ENCODE results near the gene TMEM218. TPM values are rescaled to one million over a fixed set of nuclear protein-coding genes. Genes with fewer than 3 reads are reported as not detected.

TMEM218 gene
- total RNA-seq, 4 donors from 2014 or later, result 9.9 to 19.9 (median 14.6) TPM

DNA sequence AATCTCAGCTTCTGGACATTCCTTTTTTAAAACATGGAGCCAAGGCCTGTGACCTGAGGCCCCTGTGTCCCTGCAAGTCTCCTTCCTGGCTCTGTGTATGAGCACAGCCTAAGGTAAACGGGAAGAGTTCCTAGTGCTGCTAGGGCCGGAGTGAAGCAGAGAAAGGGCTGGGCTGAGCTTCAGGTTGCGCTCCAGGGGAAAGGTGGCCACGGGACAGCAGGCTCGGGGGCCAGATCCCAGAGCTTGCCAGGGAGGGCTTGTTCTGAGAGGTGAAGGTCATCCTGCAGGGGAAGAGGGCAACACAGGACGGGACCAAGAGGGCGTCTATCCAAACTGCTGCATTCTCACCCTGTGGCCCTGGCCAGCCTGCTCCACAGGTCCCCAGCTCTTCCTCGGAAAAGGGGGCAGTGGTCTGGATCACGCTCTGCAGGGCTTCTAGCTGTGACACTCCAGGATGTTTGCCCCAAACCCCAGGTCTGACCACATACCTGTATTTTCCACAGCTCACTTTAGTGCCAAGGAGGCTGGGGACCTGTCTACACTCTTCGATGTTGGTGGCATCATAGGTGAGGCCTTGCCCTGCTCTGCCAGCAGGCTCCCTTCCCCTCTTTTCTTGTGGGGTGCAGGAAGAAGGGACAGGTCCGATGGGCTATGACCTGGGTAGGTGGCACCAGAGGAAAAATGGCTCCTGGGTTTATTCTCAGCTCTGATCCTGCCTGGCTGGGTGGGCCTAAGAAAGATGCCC is 27.9 kb downstream of the TMEM218 start:
- Histone ChIP-seq H3K4me3 (no peak overlapping the region), H3K36me3 (no peaks in the 10 kb centered on the region), H3K9me3 (no peaks in the 10 kb centered on the region), H3K27me3 (peaks cover 3% of the 10 kb centered on the region), H3K27ac (peak overlapping the region; percentile 49), H3K4me1 (peaks cover 17% of the 10 kb centered on the region)
- 73% methylated on average over 8 of the region's 11 CpGs for WGBS
- DNase-seq (ENCODE audit: low spot score in 2 of 2), result no peak
- TF ChIP-seq, protein P1, sequence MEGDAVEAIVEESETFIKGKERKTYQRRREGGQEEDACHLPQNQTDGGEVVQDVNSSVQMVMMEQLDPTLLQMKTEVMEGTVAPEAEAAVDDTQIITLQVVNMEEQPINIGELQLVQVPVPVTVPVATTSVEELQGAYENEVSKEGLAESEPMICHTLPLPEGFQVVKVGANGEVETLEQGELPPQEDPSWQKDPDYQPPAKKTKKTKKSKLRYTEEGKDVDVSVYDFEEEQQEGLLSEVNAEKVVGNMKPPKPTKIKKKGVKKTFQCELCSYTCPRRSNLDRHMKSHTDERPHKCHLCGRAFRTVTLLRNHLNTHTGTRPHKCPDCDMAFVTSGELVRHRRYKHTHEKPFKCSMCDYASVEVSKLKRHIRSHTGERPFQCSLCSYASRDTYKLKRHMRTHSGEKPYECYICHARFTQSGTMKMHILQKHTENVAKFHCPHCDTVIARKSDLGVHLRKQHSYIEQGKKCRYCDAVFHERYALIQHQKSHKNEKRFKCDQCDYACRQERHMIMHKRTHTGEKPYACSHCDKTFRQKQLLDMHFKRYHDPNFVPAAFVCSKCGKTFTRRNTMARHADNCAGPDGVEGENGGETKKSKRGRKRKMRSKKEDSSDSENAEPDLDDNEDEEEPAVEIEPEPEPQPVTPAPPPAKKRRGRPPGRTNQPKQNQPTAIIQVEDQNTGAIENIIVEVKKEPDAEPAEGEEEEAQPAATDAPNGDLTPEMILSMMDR (IDR thresholded peaks at IDR 0.05), result no peak

GRCh38 chr11:125082611-125083311 is 28.7 kb downstream of the TMEM218 start:
- Histone ChIP-seq H3K27ac (peak overlapping the region; percentile 49), H3K9me3 (no peaks in the 10 kb centered on the region), H3K4me1 (peaks cover 17% of the 10 kb centered on the region), H3K27me3 (peaks cover 3% of the 10 kb centered on the region), H3K36me3 (no peaks in the 10 kb centered on the region), H3K4me3 (no peak overlapping the region)
- DNase-seq (ENCODE audit: low spot score in 2 of 2), result no peak
- TF ChIP-seq, protein P1 (IDR thresholded peaks at IDR 0.05), result no peak
- TF ChIP-seq EP300 (IDR thresholded peaks at IDR 0.05) (no peak), POLR2AphosphoS5 (IDR thresholded peaks at IDR 0.05) (no peak), POLR2A (IDR thresholded peaks at IDR 0.05) (no peak)
- WGBS, result no CpG with 5 or more reads among the region's 10 CpGs

GRCh38 chr11:125082040-125082439 is 29.4 kb downstream of the TMEM218 start:
- no peak for TF ChIP-seq POLR2AphosphoS5 (IDR thresholded peaks at IDR 0.05)
- TF ChIP-seq, protein P1 (IDR thresholded peaks at IDR 0.05), result no peak
- no peak for TF ChIP-seq POLR2A (IDR thresholded peaks at IDR 0.05)
- no peak for TF ChIP-seq EP300 (IDR thresholded peaks at IDR 0.05)

DNA sequence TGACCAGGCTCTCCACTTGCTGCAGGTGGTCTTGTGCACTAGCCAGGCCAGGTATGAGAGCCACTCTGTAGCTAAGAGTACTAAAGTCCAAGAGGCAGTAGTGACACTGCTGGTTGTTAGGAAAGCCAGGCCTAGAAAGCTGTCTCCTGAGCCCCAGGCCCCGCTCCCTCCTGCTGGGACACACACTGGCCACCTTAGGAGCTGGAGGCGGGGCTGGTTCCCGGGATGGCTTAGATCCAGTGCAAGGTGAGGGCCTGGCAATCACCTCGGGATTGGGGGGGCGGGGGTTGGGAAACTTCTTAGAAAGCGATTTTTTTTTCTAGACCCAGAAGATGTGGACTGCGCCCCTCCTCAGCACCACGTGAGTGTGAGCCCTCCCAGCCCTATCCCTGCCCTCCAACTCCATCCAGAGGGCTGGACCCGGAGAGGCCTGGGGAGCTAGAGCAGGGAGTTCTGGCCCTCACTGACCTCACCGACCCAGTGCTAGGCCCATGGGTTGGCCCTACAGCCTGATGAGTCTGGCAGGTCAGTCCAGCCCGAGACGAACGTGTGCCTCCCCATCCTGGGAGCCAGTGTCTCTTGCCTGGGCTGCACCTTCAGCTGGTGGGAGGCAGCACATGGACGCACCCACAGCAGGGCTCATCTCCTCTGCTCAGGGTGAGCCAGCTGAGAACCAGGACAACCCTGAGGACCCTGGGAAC is 30.2 kb downstream of the TMEM218 start:
- WGBS, result 77% methylated on average over 11 of the region's 14 CpGs
- Histone ChIP-seq H3K4me1 (peaks cover 20% of the 10 kb centered on the region), H3K4me3 (no peak overlapping the region), H3K9me3 (no peaks in the 10 kb centered on the region), H3K27ac (no peak overlapping the region), H3K36me3 (no peaks in the 10 kb centered on the region), H3K27me3 (peaks cover 3% of the 10 kb centered on the region)
- TF ChIP-seq, protein P1 (IDR thresholded peaks at IDR 0.05), result no peak
- no peak for TF ChIP-seq POLR2AphosphoS5 (IDR thresholded peaks at IDR 0.05)
- no peak for TF ChIP-seq POLR2A (IDR thresholded peaks at IDR 0.05)
- TF ChIP-seq EP300 (IDR thresholded peaks at IDR 0.05), result no peak
- no peak for DNase-seq (ENCODE audit: low spot score in 2 of 2)

More at GRCh38 chr11:125082040-125082439, 29.4 kb downstream of the TMEM218 start:
- Histone ChIP-seq H3K4me1 (peaks cover 17% of the 10 kb centered on the region), H3K4me3 (no peak overlapping the region), H3K27ac (no peak overlapping the region), H3K36me3 (no peaks in the 10 kb centered on the region), H3K27me3 (peaks cover 3% of the 10 kb centered on the region), H3K9me3 (no peaks in the 10 kb centered on the region)
- DNase-seq (ENCODE audit: low spot score in 2 of 2), result no peak
- 85% methylated on average over 4 of the region's 5 CpGs for WGBS

DNA sequence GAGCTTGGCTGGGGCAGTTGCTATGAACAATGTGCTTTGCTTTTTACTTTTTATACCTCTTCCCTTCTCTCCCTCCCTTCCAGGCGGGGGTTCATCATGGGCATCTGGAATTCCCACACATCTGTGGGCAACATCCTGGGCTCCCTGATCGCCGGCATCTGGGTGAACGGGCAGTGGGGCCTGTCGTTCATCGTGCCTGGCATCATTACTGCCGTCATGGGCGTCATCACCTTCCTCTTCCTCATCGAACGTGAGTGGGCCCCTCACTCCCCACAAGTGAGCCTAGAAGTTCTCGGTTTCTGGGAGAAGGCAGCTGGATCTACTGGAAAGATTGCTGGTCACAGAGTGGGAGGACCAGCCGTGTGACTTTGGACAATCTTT is 30.9 kb downstream of the TMEM218 start:
- Histone ChIP-seq H3K27ac (no peak overlapping the region), H3K4me1 (peaks cover 26% of the 10 kb centered on the region), H3K36me3 (no peaks in the 10 kb centered on the region), H3K27me3 (peaks cover 3% of the 10 kb centered on the region), H3K4me3 (no peak overlapping the region), H3K9me3 (no peaks in the 10 kb centered on the region)
- TF ChIP-seq, protein P1 (IDR thresholded peaks at IDR 0.05), result no peak
- TF ChIP-seq POLR2A (IDR thresholded peaks at IDR 0.05) (no peak), EP300 (IDR thresholded peaks at IDR 0.05) (no peak), POLR2AphosphoS5 (IDR thresholded peaks at IDR 0.05) (no peak)
- DNase-seq (ENCODE audit: low spot score in 2 of 2), result no peak
- WGBS, result 90% methylated on average over 12 of the region's 12 CpGs

Measured in suprapubic skin (tissue), 4 donors.